GM23338 (cell line): ENCODE results near the gene LEKR1.

Experiments
- CREB1 ChIP-seq: fragments of 250-450 bp; sonication (Bioruptor Pico); IDR thresholded peaks from 2 replicates; pipeline ENCODE4 v1.5.0; 2020; ENCODE audit warnings: low read depth, mild to moderate bottlenecking, moderate library complexity
- CTCF ChIP-seq, 2 experiments: fragments of 200-600 bp in 1 of 2; sonication (generic) in 1 of 2; conservative IDR thresholded peaks; 2 replicates each; pipeline versions ENCODE4 v1.5.1 to v1.6.1; 2016 to 2017; ENCODE audit warnings: antibody characterized with exemption in 2 of 2, low read depth in 2 of 2, mild to moderate bottlenecking in 2 of 2, moderate library complexity in 1 of 2
- EZH2 ChIP-seq: fragments of 200-600 bp; sonication (generic); IDR thresholded peaks from one replicate; pipeline ENCODE4 v1.8.0; 2017; ENCODE audit warnings: antibody characterized with exemption, mild to moderate bottlenecking, low read depth; ENCODE audit not compliant: unreplicated experiment
- EZH2phosphoT487 ChIP-seq: fragments of 200-600 bp; sonication (generic); IDR thresholded peaks from one replicate; pipeline ENCODE4 v1.8.1; 2018; ENCODE audit warnings: antibody characterized with exemption; ENCODE audit not compliant: unreplicated experiment
- JUNB ChIP-seq: IDR thresholded peaks from one replicate; pipeline ENCODE4 v1.6.1; 2016; ENCODE audit warnings: antibody characterized with exemption; ENCODE audit not compliant: unreplicated experiment
- POLR2AphosphoS5 ChIP-seq: IDR thresholded peaks from 2 replicates; pipeline ENCODE4 v1.6.1; 2016; ENCODE audit warnings: antibody characterized with exemption, low read depth
- ZNF331 ChIP-seq: fragments of 250-450 bp; sonication (Bioruptor Pico); IDR thresholded peaks from 2 replicates; pipeline ENCODE4 v1.5.0; 2020; ENCODE audit warnings: low read depth, mild to moderate bottlenecking, moderate library complexity
- TF ChIP-seq, protein P1 (sequence below): IDR thresholded peaks from one replicate; pipeline ENCODE4 v1.6.1; 2018; ENCODE audit warnings: antibody characterized with exemption; ENCODE audit not compliant: unreplicated experiment

DNA sequence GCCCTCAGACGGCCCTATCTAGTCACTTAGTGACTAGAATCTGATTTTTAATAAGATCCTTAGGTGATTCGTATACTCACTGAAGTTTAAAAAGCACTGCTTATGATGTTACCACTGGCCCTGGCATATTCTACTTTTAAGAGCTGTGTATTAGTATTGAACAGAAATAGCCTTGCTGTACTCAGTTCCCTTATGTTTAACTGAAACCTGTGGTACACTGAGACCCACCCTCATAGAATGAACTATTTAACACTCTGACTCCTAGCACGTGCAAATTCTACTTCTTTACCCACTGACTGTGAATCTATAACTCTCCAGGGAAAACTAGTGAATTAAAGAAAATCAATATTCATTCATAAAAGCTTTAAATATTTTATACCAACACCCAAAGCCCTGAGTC, 224.9 kb downstream of the LEKR1 start:
- TF ChIP-seq CTCF (conservative IDR thresholded peaks at IDR 0.05; ENCODE audit: low read depth in 2 of 2) (no peak), JUNB (no peak), CREB1 (CRISPR knock-in tag) (no peak), POLR2AphosphoS5 (no peak), EZH2 (no peak), ZNF331 (no peak), EZH2phosphoT487 (no peak)
- TF ChIP-seq, protein P1, sequence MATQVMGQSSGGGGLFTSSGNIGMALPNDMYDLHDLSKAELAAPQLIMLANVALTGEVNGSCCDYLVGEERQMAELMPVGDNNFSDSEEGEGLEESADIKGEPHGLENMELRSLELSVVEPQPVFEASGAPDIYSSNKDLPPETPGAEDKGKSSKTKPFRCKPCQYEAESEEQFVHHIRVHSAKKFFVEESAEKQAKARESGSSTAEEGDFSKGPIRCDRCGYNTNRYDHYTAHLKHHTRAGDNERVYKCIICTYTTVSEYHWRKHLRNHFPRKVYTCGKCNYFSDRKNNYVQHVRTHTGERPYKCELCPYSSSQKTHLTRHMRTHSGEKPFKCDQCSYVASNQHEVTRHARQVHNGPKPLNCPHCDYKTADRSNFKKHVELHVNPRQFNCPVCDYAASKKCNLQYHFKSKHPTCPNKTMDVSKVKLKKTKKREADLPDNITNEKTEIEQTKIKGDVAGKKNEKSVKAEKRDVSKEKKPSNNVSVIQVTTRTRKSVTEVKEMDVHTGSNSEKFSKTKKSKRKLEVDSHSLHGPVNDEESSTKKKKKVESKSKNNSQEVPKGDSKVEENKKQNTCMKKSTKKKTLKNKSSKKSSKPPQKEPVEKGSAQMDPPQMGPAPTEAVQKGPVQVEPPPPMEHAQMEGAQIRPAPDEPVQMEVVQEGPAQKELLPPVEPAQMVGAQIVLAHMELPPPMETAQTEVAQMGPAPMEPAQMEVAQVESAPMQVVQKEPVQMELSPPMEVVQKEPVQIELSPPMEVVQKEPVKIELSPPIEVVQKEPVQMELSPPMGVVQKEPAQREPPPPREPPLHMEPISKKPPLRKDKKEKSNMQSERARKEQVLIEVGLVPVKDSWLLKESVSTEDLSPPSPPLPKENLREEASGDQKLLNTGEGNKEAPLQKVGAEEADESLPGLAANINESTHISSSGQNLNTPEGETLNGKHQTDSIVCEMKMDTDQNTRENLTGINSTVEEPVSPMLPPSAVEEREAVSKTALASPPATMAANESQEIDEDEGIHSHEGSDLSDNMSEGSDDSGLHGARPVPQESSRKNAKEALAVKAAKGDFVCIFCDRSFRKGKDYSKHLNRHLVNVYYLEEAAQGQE, result no peak
